PC-3 (cell line): ENCODE data around the gene PPL. TPM values are rescaled to one million over a fixed set of nuclear protein-coding genes. Genes with fewer than 3 reads are reported as not detected.

ENCODE experiments used
- ATAC-seq: fragments of 200-7000 bp; cut with Tn5 transposase; 2 replicates; pipeline ENCODE4 v1.9.1; 2020; ENCODE audit warnings: mild to moderate bottlenecking, moderate library complexity
- BruUV-seq: library from RNA; stranded (reverse); fragments of 400-500 nt; replicated peaks from 2 replicates; lab custom pipeline; 2021; lab: Mats Ljungman, UMichigan
- CTCF ChIA-PET: fragments of 300-600 bp; sonication (Branson Sonifier 250); formaldehyde crosslinking; loops from one replicate; lab custom pipeline; 2022; ENCODE audit warnings: antibody characterized with exemption; lab: Charles Lee
- POLR2A ChIA-PET: fragments of 300-600 bp; sonication (Branson Sonifier 250); formaldehyde crosslinking; loops from one replicate; lab custom pipeline; 2022; ENCODE audit warnings: antibody characterized with exemption; ENCODE audit not compliant: unreplicated experiment; lab: Charles Lee
- DNase-seq: peaks from one replicate; pipeline ENCODE4 v3.0.0-alpha.2; 2015
- H2AFZ ChIP-seq: fragments of 300-600 bp; sonication (generic); 2 replicates; pipeline ENCODE4 v1.6.0; 2016; ENCODE audit warnings: antibody characterized with exemption, low read length
- H3F3A ChIP-seq: fragments of 300-600 bp; sonication (generic); one replicate; pipeline ENCODE4 v1.6.0; 2017; ENCODE audit warnings: antibody characterized with exemption, low read length, control low read depth, mild to moderate bottlenecking; ENCODE audit not compliant: unreplicated experiment
- H3K27ac ChIP-seq: fragments of 300-600 bp; sonication (generic); 2 replicates; pipeline ENCODE4 v1.5.1; 2016; ENCODE audit warnings: mild to moderate bottlenecking, low read length
- H3K27me3 ChIP-seq: fragments of 300-600 bp; sonication (generic); 2 replicates; pipeline ENCODE4 v1.6.1; 2016; ENCODE audit warnings: low read length, mixed read lengths
- H3K36me3 ChIP-seq: fragments of 300-600 bp; sonication (generic); 2 replicates; pipeline ENCODE4 v1.6.1; 2016; ENCODE audit warnings: low read depth, mixed run types, low read length, mixed read lengths
- H3K4me1 ChIP-seq: fragments of 300-600 bp; sonication (generic); 2 replicates; pipeline ENCODE4 v1.5.1; 2016; ENCODE audit warnings: low read length; ENCODE audit not compliant: insufficient read depth
- H3K4me2 ChIP-seq: fragments of 300-600 bp; sonication (generic); 2 replicates; pipeline ENCODE4 v1.6.0; 2016; ENCODE audit warnings: low read length
- H3K4me3 ChIP-seq: fragments of 300-600 bp; sonication (generic); 2 replicates; pipeline ENCODE4 v1.5.1; 2016; ENCODE audit warnings: mild to moderate bottlenecking, low read length, mixed read lengths
- H3K79me2 ChIP-seq: fragments of 300-600 bp; sonication (generic); 2 replicates; pipeline ENCODE4 v1.6.1; 2017; ENCODE audit warnings: low read length, mixed read lengths
- H3K9ac ChIP-seq: fragments of 300-600 bp; sonication (generic); 2 replicates; pipeline ENCODE4 v1.6.0; 2016; ENCODE audit warnings: mild to moderate bottlenecking, low read length
- H3K9me2 ChIP-seq: fragments of 300-600 bp; sonication (generic); replicated peaks from 2 replicates; pipeline ENCODE4 v1.6.1; 2016; ENCODE audit warnings: mixed run types, low read length, mixed read lengths
- H3K9me3 ChIP-seq: fragments of 300-600 bp; sonication (generic); 2 replicates; pipeline ENCODE4 v1.6.1; 2016; ENCODE audit warnings: low read length, mixed read lengths
- H4K20me1 ChIP-seq: fragments of 300-600 bp; sonication (generic); 2 replicates; pipeline ENCODE4 v1.6.1; 2016; ENCODE audit warnings: low read length, mixed read lengths
- CTCF ChIP-seq: fragments of 300-600 bp; sonication (generic); conservative IDR thresholded peaks from 2 replicates; pipeline ENCODE4 v1.5.1; 2017; ENCODE audit warnings: antibody characterized with exemption, low read depth, mild to moderate bottlenecking, low read length
- EZH2 ChIP-seq: fragments of 300-600 bp; sonication (generic); IDR thresholded peaks from one replicate; pipeline ENCODE4 v1.6.1; 2017; ENCODE audit warnings: antibody characterized with exemption, mild to moderate bottlenecking, low read length; ENCODE audit not compliant: unreplicated experiment
- EZH2phosphoT487 ChIP-seq: fragments of 300-600 bp; sonication (generic); IDR thresholded peaks from 2 replicates; pipeline ENCODE4 v1.6.1; 2018; ENCODE audit warnings: mild to moderate bottlenecking, antibody characterized with exemption, low read length, borderline replicate concordance
- intact Hi-C: fragments of 100-400 bp; cut with micrococcal nuclease; formaldehyde crosslinking; loops from 2 replicates; pipeline ENCODE4 v1.9.0; 2023
- total RNA-seq: library from RNA; depleted of rRNA; stranded (reverse); fragments of >200 nt; gene quantifications from 2 replicates; pipeline ENCODE4 v1.2.3, GENCODE V29; 2014

PPL gene
- total RNA-seq, 1 experiment from 2014 or later, result 18.8 TPM

DNA sequence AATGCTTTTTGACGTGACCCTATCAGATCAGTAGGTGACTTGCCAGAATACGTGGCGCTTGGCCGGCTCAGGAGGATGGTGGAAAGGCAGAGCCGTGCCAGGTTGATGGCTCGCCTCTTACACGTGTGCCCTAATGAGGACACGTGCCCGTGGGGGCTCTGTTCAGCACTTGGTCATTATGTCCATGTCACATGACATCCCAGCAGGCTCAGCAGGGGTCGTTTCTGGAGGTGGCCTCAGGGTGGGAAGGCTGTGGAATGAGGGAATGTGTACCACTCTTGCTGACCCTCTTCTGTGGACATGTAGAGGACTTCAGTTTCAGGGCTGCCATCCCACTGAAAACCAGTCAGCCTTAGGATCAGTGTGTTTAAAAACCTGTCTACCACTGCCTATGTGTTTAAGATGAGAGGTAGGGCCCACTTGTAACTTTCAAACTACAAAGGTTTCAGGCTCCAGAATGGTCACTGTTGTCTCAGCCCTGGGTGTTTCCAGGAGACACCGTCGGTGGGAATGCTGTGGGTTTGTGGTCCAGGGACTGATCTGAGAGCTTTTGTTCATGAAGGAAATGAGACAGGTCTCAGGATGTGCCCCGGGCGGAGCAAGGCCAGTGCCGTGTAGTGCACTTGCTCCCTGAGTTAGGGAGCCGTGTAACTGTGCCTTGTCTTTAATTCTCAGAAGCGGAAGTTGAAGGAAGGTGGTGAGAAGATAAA lies 77.6 kb downstream of the PPL start:
- Histone ChIP-seq H3K79me2 (peaks cover 41% of the 10 kb centered on the region), H3K27me3 (no peaks in the 10 kb centered on the region), H3K27ac (peak overlapping the region; percentile 75), H3K4me3 (no peak overlapping the region), H3K9ac (peak overlapping the region; percentile 14; the same call in 1 of the 2 replicates), H3F3A (no peaks in the 10 kb centered on the region), H3K9me2 (no peaks in the 10 kb centered on the region), H3K4me2 (peak overlapping the region; percentile 54), H4K20me1 (peaks cover 5% of the 10 kb centered on the region; the same call in 1 of the 2 replicates), H3K9me3 (no peaks in the 10 kb centered on the region), H2AFZ (peak overlapping the region; percentile 14; the same call in 1 of the 2 replicates), H3K4me1 (peaks cover 39% of the 10 kb centered on the region), H3K36me3 (peaks cover 43% of the 10 kb centered on the region)
- TF ChIP-seq EZH2 (no peak), CTCF (no peak), EZH2phosphoT487 (no peak)
- ATAC-seq (peak; percentile 87), DNase-seq (peak; percentile 64)
- BruUV-seq, result no TSS peak
- intact Hi-C loops, result no loop called here
- ChIA-PET POLR2A (interaction anchor here (0.6 kb wide), 2 partner anchors 99 to 231 kb away, joined by 4 read pairs; partner anchors contain the start of gene SEC14L5), CTCF (interaction anchor here (1.1 kb wide), 1 partner anchor 11 kb away, joined by 3 read pairs; no protein-coding TSS in a partner anchor)

GRCh38 chr16:4855804-4856203 lies 81.1 kb downstream of the PPL start:
- no peak overlapping the region for H3K4me2 ChIP-seq
- BruUV-seq, result no TSS peak
- no peaks in the 10 kb centered on the region for H4K20me1 ChIP-seq
- DNase-seq (no peak), ATAC-seq (no peak)
- no peak overlapping the region for H3K4me3 ChIP-seq
- peaks cover 40% of the 10 kb centered on the region for H3K79me2 ChIP-seq
- ChIA-PET CTCF (no interaction called here), POLR2A (no interaction called here)
- H3F3A ChIP-seq, result no peaks in the 10 kb centered on the region
- peaks cover 31% of the 10 kb centered on the region; the same call in 1 of the 2 replicates for H3K36me3 ChIP-seq
- H2AFZ ChIP-seq, result no peak overlapping the region
- H3K9me2 ChIP-seq, result no peaks in the 10 kb centered on the region
- H3K27me3 ChIP-seq, result no peaks in the 10 kb centered on the region
- TF ChIP-seq EZH2, result no peak
- no peak for TF ChIP-seq CTCF
- TF ChIP-seq EZH2phosphoT487, result no peak
- no peaks in the 10 kb centered on the region for H3K9me3 ChIP-seq
- no peak overlapping the region for H3K9ac ChIP-seq
- H3K4me1 ChIP-seq, result peaks cover 40% of the 10 kb centered on the region
- intact Hi-C loops, result no loop called here
- no peak overlapping the region for H3K27ac ChIP-seq

DNA sequence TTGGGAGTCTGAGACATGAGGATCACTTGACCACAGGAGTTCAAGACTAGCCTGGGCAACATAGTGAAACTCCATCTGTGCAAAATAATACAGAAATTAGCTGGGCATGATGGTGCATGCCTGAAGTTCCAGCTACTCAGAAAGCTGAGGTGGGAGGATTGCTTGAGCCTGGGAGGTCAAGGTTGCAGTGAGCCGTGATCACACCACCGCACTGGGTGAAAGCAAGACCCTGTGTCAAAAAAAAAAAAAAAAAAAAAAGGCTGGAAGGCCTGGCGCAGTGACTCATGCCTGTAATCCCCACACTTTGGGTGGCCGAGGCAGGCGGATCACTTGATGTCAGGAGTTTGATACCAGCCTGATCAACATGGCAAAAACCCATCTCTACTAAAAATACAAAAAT lies 81.6 kb downstream of the PPL start:
- Histone ChIP-seq H3K27me3 (no peaks in the 10 kb centered on the region), H3K9me2 (no peaks in the 10 kb centered on the region), H3K4me1 (peaks cover 38% of the 10 kb centered on the region), H3K27ac (no peak overlapping the region), H2AFZ (no peak overlapping the region), H3K79me2 (peaks cover 41% of the 10 kb centered on the region), H3K4me3 (no peak overlapping the region), H4K20me1 (0 out of 2 replicates have a peak, but pooled peaks cover 3% of the 10 kb centered on the region), H3K9ac (no peak overlapping the region), H3K9me3 (no peaks in the 10 kb centered on the region), H3K4me2 (no peak overlapping the region), H3K36me3 (peaks cover 27% of the 10 kb centered on the region; the same call in 1 of the 2 replicates), H3F3A (no peaks in the 10 kb centered on the region)
- ChIA-PET POLR2A (no interaction called here), CTCF (no interaction called here)
- TF ChIP-seq CTCF, result no peak
- intact Hi-C loops, result no loop called here
- no peak for DNase-seq
- BruUV-seq, result no TSS peak
- ATAC-seq, result no peak
